ENCODE data around the gene ABHD4.

Gene ABHD4

GRCh38 chr14:22640192-22640591 lies 42.1 kb downstream of the ABHD4 start:
- H3K4me3 ChIP-seq (ENCODE audit: low read depth, low read length), result no peak overlapping the region
- no peak for DNase-seq (ENCODE audit: low read depth)
- no peak for TF ChIP-seq CTCF (IDR thresholded peaks at IDR 0.05; ENCODE audit: low read depth, low read length, missing control alignments)

- DNase-seq (ENCODE audit: low read depth), result no peak
- no peak for TF ChIP-seq CTCF (IDR thresholded peaks at IDR 0.05; ENCODE audit: low read depth, low read length, missing control alignments)
- no peak overlapping the region for H3K4me3 ChIP-seq (ENCODE audit: low read depth, low read length)
These were observed 43.7 kb downstream of the ABHD4 start for GRCh38 chr14:22641846-22642245.

GRCh38 chr14:22644305-22644635 lies 46.2 kb downstream of the ABHD4 start, which contains the start of gene OR6J1:
OR6J1 (minus strand) TSS chr14:22644352; CDS start chr14:22634811, 9,541 bp downstream.
- no peak for TF ChIP-seq CTCF (IDR thresholded peaks at IDR 0.05; ENCODE audit: low read depth, low read length, missing control alignments)
- no peak within 1 kb of the TSS for H3K4me3 ChIP-seq (ENCODE audit: low read depth, low read length)

GRCh38 chr14:22646570-22647254 lies 48.6 kb downstream of the ABHD4 start:
- DNase-seq (ENCODE audit: low read depth), result no peak
- no peak overlapping the region for H3K4me3 ChIP-seq (ENCODE audit: low read depth, low read length)
- TF ChIP-seq CTCF (IDR thresholded peaks at IDR 0.05; ENCODE audit: low read depth, low read length, missing control alignments), result no peak

More at GRCh38 chr14:22644305-22644635, 46.2 kb downstream of the ABHD4 start, which contains the start of gene OR6J1:
- DNase-seq (ENCODE audit: low read depth), result no peak

- TF ChIP-seq CTCF (IDR thresholded peaks at IDR 0.05; ENCODE audit: low read depth, low read length, missing control alignments), result no peak
- H3K4me3 ChIP-seq (ENCODE audit: low read depth, low read length), result no peak overlapping the region
- no peak for DNase-seq (ENCODE audit: low read depth)
These were observed 50.4 kb downstream of the ABHD4 start for GRCh38 chr14:22648506-22648905.

- TF ChIP-seq CTCF (IDR thresholded peaks at IDR 0.05; ENCODE audit: low read depth, low read length, missing control alignments), result no peak
- no peak for DNase-seq (ENCODE audit: low read depth)
These were observed 52.1 kb downstream of the ABHD4 start for GRCh38 chr14:22650046-22650739.

More at GRCh38 chr14:22650046-22650739, 52.1 kb downstream of the ABHD4 start:
- no peak overlapping the region for H3K4me3 ChIP-seq (ENCODE audit: low read depth, low read length)

Measured in GM12864 (cell line).